Stimulated activated CD4-positive, alpha-beta T cell treated with anti-CD3 and anti-CD28 coated beads, TNF-alpha, amount 100 ng/mL, for 1 hour (primary cell): ENCODE results near the gene SDK2.

ENCODE experiments used
- DNase-seq, 3 donors: peaks; one replicate each; pipeline ENCODE4 v3.0.0-alpha.2; 2020; ENCODE audit warnings: low read depth in 3 of 3, low spot score in 1 of 3

Gene SDK2

GRCh38 chr17:73588301-73588846 is 55.9 kb downstream of the SDK2 start:
- no peak for DNase-seq

DNA sequence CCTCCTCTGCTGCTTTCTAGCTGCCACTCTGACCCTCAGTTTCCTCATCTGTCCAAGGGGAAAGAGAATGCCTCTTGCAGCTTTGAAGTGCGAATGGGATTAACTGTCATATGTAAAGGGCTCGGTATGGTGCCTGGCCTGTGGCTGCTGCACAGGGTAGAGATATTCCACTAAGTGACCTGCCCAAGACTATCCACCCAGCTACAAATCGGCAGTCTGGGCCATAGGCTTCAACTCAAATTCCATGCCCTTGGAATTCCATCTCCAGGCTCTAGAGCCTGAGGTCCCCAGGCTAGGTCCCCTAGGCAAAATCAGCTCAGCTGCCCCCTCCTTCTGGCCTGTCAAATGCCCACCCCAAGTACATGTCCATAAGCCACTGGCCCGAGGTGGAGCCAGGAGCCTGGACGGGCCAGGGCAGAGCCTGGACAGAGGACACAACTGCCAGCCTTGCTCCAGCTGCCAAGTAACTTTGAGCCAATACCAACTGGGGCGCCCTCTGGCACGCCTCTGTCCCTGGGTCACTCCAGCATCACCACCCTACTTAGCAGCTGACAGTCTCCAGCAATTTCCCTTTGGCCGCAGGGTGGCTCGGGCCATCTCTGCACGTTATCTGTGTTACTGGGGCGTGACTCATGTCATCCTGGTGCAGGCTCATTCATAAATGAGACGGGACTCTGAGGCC is 57.2 kb downstream of the SDK2 start:
- no peak for DNase-seq

DNA sequence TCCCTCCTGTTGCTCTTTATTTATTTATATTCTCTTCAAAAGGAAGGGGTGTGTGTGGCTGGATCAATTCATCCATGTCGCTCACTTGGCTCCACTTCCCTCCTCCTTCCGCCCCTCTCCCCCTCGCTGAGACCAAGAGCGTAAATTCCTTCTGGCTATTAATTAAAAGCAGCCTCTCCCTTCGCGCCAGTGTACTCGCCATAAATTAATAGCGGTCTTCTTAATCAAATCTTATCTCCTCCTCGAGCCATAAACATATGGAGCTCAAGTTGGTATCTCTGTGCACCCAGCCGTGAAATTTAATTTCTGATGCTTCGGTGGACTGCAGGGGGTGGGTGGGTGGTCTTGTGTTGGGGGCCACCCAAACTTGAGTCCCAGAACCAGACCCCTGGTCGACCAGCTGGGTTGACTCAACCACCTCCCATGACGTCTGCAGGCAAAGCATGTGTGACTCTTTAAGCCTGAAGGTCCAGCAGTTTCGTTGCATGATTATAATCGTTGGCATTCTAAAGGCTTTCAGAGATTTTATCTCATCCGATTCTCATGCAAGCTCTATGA is 57.9 kb downstream of the SDK2 start:
- no peak for DNase-seq

- DNase-seq = no peak
These were observed 58.7 kb downstream of the SDK2 start for GRCh38 chr17:73585583-73585982.

GRCh38 chr17:73584987-73585386 is 59.3 kb downstream of the SDK2 start:
- DNase-seq = no peak

GRCh38 chr17:73584049-73584448 is 60.2 kb downstream of the SDK2 start:
- no peak for DNase-seq

GRCh38 chr17:73582821-73583220 is 61.4 kb downstream of the SDK2 start:
- no peak for DNase-seq

DNA sequence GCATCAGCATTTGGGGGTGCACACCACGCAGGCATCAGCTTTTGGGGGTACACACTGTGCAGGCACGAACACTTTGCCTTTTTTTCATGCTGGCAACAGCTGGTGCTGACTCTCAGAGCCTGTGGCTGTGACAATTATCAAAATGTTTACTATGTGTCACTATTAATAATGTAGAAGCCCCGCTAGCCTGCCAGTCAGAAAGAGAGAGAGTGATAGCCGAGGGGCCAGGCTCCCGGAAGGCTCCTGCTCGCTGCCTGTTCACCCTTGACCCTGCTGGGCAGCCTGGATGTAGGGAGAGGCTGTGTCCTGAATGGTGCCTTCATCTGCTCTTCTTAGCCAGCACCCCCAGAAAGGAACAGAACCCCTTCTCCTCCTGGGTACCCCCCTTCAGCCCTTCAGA is 61.9 kb downstream of the SDK2 start:
- DNase-seq = no peak

- DNase-seq = no peak
These were observed 62.9 kb downstream of the SDK2 start for GRCh38 chr17:73581379-73581778.

- no peak for DNase-seq
These were observed 64.1 kb downstream of the SDK2 start for GRCh38 chr17:73580073-73580710.

GRCh38 chr17:73576556-73577098 is 67.6 kb downstream of the SDK2 start:
- no peak for DNase-seq

DNA sequence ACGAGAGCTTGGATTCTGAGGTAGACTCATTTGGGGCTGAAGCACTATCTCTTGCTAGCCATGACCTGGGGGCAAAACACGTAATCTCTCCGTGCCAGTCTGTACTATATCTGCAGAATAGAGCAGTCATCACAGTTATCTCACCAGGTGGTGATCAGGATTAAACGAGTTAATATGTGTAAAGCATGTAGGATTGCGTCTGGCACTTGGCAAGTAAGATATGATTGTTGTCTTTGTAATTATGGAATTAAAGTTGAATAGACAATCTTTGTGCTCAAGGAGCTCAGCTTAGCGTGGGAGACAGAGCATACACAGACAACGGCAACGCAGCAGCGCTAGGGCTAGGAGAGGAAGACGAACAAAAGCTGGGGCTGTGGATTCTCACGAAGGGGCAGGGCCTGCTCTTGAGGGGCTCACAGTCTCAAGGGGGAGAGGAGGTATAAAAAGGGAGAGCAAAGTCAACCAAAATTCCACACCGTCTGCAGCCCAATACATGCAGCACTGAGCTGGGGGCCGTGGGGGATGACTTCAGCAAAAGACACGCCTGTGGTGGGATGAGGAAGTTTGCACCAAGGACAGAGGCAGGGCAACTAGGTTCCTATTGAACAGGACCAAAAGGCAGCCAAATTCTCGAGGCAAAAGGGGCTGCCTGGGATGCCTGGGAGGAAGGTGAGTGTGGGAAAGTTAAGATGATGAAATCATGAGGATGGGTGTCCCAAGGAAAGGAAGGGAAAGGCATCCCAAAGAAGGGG is 68.6 kb downstream of the SDK2 start:
- no peak for DNase-seq

- DNase-seq = no peak
These were observed 72.6 kb downstream of the SDK2 start for GRCh38 chr17:73571511-73572130.

GRCh38 chr17:73569762-73570319 is 74.4 kb downstream of the SDK2 start:
- DNase-seq = no peak

- DNase-seq = no peak
These were observed 75.3 kb downstream of the SDK2 start for GRCh38 chr17:73568934-73569333.

DNA sequence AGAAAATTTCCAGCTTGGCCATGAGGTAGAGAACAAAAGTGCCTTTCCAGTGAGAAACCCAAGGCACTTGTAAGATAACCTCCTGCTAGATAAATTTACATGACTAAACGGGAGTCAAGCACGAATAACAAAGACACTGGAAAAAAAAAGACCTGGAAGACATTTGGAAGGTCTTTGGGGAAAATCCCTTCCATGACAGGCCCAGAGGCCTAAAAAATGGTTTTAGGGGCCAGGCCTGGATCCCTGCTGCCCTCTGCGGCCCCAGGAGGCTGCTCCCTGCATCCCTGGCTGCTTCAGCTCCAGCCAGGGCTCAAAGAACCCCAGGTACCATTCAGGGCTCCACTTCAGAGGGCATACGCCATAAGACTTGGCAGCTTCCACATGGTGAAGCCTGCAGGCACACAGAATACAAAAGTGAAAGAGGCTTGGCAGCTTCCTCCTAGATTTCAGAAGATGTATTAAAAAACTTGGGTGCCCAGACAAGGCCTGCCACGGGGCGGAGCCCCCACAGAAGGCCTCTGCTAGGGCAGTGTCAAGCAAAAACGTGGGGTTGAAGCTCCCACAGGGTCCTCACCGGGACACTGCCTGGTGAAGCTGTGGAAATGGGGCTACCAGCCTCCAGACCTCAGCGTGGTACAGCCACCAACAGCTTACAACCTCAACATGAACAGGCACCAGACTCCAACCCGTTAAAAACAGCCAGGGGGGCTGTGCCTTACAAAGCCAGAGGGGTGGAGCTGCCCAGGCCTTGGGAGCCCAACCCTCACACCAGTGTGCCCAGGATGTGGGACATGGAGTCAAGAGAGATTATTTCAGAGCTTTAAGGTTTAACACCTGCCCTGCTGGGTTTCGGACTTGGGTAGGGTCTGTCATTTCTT is 77.1 kb downstream of the SDK2 start:
- DNase-seq = no peak

DNA sequence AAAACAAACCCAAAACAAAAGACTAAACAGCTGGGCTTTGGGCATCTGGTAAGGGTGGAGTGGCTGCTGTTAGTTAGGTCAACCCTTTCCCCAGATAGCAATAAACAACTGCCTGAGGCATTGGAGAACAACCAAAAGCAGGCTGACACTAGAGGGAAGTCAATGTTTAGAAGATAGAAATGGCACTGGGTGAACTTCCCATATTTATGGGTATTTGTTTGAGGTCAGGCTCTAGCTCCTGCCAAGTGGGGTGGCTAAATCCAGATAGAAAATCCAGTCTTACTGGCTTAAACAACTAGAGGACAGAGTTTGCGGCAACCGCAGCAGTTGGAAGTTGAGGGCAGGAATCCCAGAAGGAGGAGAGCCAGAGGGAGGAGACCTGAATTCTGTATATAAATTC is 79.4 kb downstream of the SDK2 start:
- no peak for DNase-seq

GRCh38 chr17:73562896-73563295 is 81.3 kb downstream of the SDK2 start:
- DNase-seq = no peak

DNA sequence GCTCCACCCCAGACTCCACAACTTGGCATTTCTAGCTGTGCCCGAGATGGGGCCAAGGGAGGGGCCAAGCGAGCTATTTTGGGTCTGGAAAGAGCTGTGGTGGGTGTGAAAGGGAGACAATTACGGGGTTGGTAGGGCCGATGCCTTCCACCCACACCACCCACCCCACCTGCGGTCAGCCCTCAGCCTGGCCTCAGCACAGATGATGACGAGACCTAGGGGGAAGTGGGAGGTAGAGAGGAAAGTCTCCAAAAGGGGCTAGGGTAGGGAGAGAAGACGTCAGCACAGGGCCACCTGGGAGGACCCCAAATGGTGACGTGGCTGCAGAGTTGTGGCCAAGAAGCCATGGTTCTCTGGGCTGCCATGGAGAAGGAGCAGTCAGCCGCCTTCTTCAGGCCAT is 83.1 kb downstream of the SDK2 start:
- no peak for DNase-seq

DNA sequence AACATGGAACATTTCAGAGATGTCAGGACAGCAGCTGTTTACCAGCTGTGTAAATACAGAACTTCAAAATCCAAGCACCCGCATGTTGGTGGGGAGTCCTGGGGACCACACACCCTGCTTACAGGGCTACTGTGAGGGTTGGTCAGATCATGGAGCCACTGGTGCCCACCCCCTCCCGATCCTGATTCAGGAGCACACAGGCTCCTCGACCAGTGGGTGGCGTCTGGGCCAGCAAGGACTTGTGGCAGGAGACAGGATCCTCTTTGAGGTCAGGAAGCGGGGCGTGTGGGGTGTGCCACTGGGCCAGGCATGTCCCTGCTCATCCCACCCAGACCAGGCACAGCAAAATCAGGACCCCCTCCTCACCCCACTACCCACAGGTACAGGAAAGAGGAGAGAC is 83.6 kb downstream of the SDK2 start:
- DNase-seq = no peak
